NCI-H1092 (cell line): Measurements from ENCODE around the gene LGALS13.
"Not testable (repeated sequence)": the region's sequence is repeated elsewhere in the genome, so short reads cannot be mapped to it uniquely, and the experiment has no call there.

Experiments used
- DNase-seq: peaks from one replicate; lab custom pipeline; 2025; lab: John Stamatoyannopoulos, UW

The LGALS13 gene

DNA sequence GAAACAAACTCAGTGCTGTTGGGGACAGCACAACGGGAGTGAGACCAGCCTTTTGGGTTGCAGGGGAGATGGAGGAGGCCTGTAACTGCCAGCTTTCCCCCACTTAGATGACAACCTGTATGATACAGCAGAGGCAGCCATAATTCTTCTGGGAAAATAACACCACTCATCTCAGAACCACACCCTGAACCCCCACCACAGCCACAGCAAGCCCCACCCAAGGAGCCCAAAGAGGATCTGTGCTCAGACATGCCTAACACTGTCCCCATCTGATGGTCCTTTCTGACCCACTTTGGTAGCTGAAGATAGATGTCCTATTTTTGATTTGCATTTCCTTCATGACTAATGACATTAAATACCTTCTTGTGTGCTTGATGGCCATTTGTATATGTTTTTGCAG is 15.4 kb downstream of the LGALS13 start:
- DNase-seq: no peak

DNA sequence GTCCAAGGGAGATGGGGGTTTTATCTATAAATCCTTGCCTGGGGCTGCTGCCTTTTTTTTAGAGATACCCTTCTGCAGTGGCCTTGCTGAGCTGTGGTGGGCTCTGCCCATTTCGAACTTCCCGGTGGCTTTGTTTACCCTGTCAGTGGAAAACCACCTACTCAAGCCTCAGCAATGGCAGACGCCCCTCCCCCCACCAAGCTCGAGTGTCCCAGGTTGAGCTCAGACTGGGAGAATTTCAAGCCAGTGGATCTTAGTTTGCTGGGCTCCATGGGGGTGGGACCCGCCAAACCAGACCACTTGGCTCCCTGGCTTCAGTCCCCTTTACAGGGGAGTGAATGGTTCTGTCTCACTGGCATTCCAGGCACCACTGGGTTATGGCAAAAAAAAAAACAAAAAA is 21.6 kb downstream of the LGALS13 start:
- no peak for DNase-seq

DNA sequence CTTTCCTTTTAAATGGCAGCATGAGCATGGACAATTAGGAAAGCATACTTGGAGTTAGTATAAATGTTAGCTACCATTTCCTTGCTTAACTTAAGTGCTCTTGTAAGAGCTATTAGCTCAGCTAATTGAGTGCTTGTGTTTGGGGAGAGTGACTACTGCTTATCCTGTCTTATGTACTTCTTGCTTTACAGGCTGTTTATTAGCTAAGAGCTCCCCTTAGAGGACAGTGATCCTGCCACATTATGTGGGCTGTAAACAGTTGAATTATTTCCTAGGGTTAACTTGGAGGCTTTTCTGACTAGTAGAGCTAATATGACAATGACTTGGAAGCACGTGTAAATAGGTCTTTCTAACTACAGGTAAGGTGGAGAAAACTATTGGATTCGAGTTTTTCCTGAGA is 25.3 kb downstream of the LGALS13 start:
- DNase-seq: not testable (repeated sequence)

DNA sequence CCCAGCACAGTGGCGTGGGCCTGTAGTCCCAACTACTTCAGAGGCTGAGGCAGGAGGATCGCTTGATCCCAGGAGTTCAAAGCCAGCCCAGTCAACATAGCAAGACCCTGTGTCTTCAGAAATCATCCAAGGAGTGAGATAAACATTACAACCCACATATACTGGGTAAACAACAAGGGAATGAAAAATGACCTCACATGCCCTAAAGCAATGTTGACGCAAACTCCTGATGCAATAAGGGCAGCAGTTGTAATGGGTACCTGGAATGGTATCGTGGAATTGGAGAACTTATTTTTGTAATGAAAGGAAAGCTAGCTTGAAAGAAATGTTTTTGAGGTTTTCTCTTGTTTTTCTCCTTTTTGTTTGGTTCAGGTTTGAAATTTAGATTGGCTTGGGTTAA is 28.9 kb downstream of the LGALS13 start:
- no peak for DNase-seq

DNA sequence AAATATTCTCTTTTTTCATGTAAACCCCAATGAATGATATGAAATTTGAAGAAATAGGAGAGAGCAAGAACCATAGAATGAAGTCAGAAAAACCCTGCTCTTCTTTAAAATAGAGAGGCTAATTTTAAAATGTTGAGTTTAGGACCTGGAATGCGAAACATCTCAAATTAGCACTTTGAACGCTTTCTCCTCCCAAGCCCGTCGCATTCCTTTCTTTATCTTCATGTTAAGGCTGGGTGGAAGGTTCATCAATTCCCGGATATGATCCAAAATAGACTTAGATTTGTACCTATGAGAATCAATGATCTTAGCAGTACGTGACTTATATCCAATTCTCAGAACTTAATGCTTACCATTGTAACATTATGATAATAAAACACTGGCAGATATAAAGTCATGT is 29.3 kb downstream of the LGALS13 start:
- DNase-seq: no peak

DNA sequence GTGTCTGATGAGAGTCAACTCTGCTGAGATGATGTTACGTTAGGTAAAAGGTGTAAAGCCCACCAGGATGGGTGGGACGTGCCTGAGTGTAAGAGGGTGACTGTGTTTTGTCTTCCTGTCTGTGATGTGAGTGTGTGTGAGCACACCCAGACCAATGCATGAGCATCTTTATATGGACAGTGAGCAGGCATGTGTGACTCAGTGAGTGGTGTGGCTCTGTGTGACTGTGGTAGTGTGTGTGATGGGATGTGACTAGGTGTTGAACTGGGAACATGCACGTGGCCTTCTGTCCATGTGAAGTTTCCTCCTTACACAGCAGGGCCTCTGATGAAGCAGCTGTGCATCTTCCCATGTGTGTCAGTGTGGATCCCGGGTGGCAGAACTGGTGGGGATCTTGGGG is 35.6 kb downstream of the LGALS13 start:
- no peak for DNase-seq

DNA sequence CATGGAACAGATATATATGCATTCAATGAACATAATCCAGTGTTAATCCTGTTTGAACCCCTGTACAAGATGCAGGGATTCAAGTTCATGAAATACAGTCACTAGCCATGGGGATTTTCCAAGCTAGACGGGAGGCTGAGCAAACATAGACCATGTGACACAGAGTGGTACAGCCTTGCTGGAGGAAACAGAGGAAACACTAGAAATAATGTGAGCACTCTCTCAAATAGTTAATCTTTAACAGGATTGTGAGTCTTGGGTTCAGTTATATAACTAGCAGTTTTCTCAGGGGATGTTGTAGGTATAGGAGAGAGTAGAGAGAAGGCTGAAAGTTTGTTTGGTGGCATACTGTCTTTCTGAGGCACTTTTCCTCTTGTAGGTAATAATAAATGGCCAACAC is 39.4 kb downstream of the LGALS13 start:
- DNase-seq: no peak

DNA sequence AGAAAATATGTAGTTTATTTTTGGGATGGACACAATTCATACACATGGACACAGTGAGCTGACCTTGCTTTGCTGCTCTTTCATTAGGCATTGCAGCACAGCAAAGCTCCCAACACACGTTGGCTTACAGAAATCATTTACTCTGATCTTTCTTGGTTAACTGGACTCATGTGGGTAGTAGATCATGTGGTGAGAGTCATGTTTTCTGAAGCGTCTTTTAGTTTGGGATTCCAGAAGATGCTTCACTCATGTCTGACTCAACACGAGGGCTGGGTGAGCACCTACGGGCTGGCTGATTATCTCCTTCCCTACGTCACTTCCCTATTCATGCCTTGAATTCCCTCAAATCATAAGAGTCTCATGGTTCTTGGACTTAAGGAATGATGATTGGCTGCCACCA is 41.3 kb downstream of the LGALS13 start:
- DNase-seq: no peak

DNA sequence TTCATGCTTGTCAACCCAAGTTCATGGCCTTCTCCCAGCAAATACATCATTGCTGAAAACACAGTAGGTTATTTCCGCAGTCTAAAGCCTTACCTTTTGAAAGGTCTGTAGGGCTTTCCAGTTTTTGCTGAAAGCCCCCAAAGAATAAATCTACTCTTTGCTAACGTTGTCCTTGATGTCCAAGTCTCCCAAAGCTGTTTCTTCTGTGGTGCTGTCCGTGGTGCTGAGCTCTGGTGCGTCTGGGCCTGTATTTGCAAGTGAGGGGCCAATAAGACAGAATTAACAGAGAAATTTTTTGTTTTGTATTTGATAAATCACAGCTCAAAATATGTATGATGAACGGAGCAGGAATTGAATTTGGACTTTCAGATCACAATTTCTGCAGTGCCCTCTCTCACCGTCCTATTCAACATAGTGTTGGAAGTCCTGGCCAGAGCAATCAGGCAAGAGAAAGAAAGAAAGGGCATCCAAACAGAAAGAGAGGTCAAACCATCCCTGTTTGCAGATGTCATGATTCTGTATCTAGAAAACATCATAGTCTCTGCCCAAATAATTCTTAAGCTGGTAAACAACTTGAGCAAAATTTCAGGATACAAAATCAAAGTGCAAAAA is 43.6 kb downstream of the LGALS13 start:
- DNase-seq: no peak

DNA sequence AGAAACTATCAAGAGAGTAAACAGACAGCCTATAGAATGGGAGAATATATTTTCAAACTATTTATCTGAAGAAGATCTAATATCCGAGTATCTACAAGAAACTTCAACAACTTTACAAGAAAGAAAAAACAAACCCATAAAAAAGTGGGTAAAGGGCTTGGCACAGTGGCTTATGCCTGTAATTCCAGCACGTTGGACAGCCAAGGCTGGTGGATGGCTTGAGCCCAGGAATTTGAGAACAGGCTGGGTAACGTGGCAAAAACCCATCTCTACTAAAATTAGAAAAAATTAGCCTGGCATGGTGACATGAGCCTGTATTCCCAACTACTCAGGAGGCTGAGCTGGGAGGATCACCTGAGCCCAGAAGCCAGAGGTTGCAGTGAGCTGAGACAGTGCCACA is 45.6 kb downstream of the LGALS13 start:
- DNase-seq: no peak

DNA sequence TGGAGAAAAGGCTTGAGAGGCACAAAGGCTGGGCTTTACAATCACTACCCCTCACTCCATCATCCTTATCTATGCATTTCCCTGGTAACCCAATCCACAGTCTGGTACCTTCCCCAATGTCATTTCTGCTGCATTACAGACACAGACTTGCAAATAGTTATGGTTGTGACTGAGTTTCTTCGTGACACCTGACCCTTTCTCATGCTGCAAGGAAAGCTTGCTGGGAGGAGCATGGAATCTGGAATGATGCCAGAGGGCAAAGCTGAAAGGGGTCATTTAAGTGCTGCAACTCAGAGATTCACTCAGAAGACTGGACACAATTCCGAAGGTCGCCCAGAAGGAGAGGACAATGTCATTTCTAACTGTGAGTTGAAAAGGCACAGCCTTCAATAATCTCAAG is 53.3 kb downstream of the LGALS13 start, which contains the start of gene LGALS16:
Gene LGALS16 (plus strand): TSS at position 301 of the 400 bp plus-strand sequence. CDS start 49 bp downstream, at position 350.
- no peak for DNase-seq
